ENCODE data around the gene DMBT1. TPM values are rescaled to one million over a fixed set of nuclear protein-coding genes. Genes with fewer than 3 reads are reported as not detected.

Gene DMBT1
- total and polyA plus RNA-seq, 2 donors = 0.48 to 4.8 TPM

GRCh38 chr10:122649903-122650302 lies 89.3 kb downstream of the DMBT1 start:
- Histone ChIP-seq H3K4me1 (ENCODE audit: insufficient read depth) (no peaks in the 10 kb centered on the region), H3K36me3 (ENCODE audit: insufficient read depth) (no peaks in the 10 kb centered on the region), H3K27ac (ENCODE audit: low read depth) (no peak overlapping the region), H3K4me3 (ENCODE audit: low read depth, low read length) (no peak overlapping the region)
- WGBS = 79% methylated on average over 5 of the region's 5 CpGs
- DNase-seq (ENCODE audit: extremely low spot score) = no peak

GRCh38 chr10:122650331-122650730 lies 89.8 kb downstream of the DMBT1 start:
- WGBS = 84% methylated on average over 2 of the region's 2 CpGs
- no peak overlapping the region for H3K27ac ChIP-seq (ENCODE audit: low read depth)
- DNase-seq (ENCODE audit: extremely low spot score) = no peak
- H3K4me1 ChIP-seq (ENCODE audit: insufficient read depth) = no peaks in the 10 kb centered on the region
- no peak overlapping the region for H3K4me3 ChIP-seq (ENCODE audit: low read depth, low read length)
- H3K36me3 ChIP-seq (ENCODE audit: insufficient read depth) = no peaks in the 10 kb centered on the region

- DNase-seq (ENCODE audit: extremely low spot score) = no peak
- WGBS = 84% methylated on average over 9 of the region's 9 CpGs
- Histone ChIP-seq H3K27ac (ENCODE audit: low read depth) (no peak overlapping the region), H3K36me3 (ENCODE audit: insufficient read depth) (no peaks in the 10 kb centered on the region), H3K4me3 (ENCODE audit: low read depth, low read length) (no peak overlapping the region), H3K4me1 (ENCODE audit: insufficient read depth) (no peaks in the 10 kb centered on the region)
Observed at GRCh38 chr10:122655524-122656307, 95.2 kb downstream of the DMBT1 start.

- no peak for DNase-seq (ENCODE audit: extremely low spot score)
- Histone ChIP-seq H3K4me1 (ENCODE audit: insufficient read depth) (no peaks in the 10 kb centered on the region), H3K36me3 (ENCODE audit: insufficient read depth) (no peaks in the 10 kb centered on the region), H3K4me3 (ENCODE audit: low read depth, low read length) (no peak overlapping the region), H3K27ac (ENCODE audit: low read depth) (no peak overlapping the region)
- WGBS = 46% methylated on average over 2 of the region's 2 CpGs
Observed at GRCh38 chr10:122656308-122656705, 95.8 kb downstream of the DMBT1 start.

GRCh38 chr10:122656741-122657140 lies 96.2 kb downstream of the DMBT1 start:
- no peak overlapping the region for H3K4me3 ChIP-seq (ENCODE audit: low read depth, low read length)
- H3K4me1 ChIP-seq (ENCODE audit: insufficient read depth) = no peaks in the 10 kb centered on the region
- H3K27ac ChIP-seq (ENCODE audit: low read depth) = no peak overlapping the region
- no peak for DNase-seq (ENCODE audit: extremely low spot score)
- no peaks in the 10 kb centered on the region for H3K36me3 ChIP-seq (ENCODE audit: insufficient read depth)
- 82% methylated on average over 5 of the region's 5 CpGs for WGBS

GRCh38 chr10:122657255-122657654 lies 96.7 kb downstream of the DMBT1 start:
- 68% methylated on average over 4 of the region's 4 CpGs for WGBS

GRCh38 chr10:122657729-122658128 lies 97.2 kb downstream of the DMBT1 start:
- no peak overlapping the region for H3K27ac ChIP-seq (ENCODE audit: low read depth)
- no peaks in the 10 kb centered on the region for H3K4me1 ChIP-seq (ENCODE audit: insufficient read depth)
- H3K4me3 ChIP-seq (ENCODE audit: low read depth, low read length) = no peak overlapping the region
- no peaks in the 10 kb centered on the region for H3K36me3 ChIP-seq (ENCODE audit: insufficient read depth)
- DNase-seq (ENCODE audit: extremely low spot score) = no peak
- WGBS = 45% methylated on average over 3 of the region's 3 CpGs

More at GRCh38 chr10:122657255-122657654, 96.7 kb downstream of the DMBT1 start:
- no peak overlapping the region for H3K27ac ChIP-seq (ENCODE audit: low read depth)
- no peak for DNase-seq (ENCODE audit: extremely low spot score)
- no peaks in the 10 kb centered on the region for H3K36me3 ChIP-seq (ENCODE audit: insufficient read depth)
- no peak overlapping the region for H3K4me3 ChIP-seq (ENCODE audit: low read depth, low read length)
- H3K4me1 ChIP-seq (ENCODE audit: insufficient read depth) = no peaks in the 10 kb centered on the region

GRCh38 chr10:122658356-122659049 lies 97.9 kb downstream of the DMBT1 start:
- H3K27ac ChIP-seq (ENCODE audit: low read depth) = no peak overlapping the region
- H3K36me3 ChIP-seq (ENCODE audit: insufficient read depth) = no peaks in the 10 kb centered on the region
- DNase-seq (ENCODE audit: extremely low spot score) = no peak
- H3K4me3 ChIP-seq (ENCODE audit: low read depth, low read length) = no peak overlapping the region
- H3K4me1 ChIP-seq (ENCODE audit: insufficient read depth) = no peaks in the 10 kb centered on the region
- WGBS = 81% methylated on average over 8 of the region's 8 CpGs

GRCh38 chr10:122659126-122659525 lies 98.6 kb downstream of the DMBT1 start:
- DNase-seq (ENCODE audit: extremely low spot score) = no peak
- H3K27ac ChIP-seq (ENCODE audit: low read depth) = no peak overlapping the region
- H3K4me3 ChIP-seq (ENCODE audit: low read depth, low read length) = no peak overlapping the region
- H3K36me3 ChIP-seq (ENCODE audit: insufficient read depth) = no peaks in the 10 kb centered on the region
- WGBS = 63% methylated on average over 6 of the region's 6 CpGs
- H3K4me1 ChIP-seq (ENCODE audit: insufficient read depth) = no peaks in the 10 kb centered on the region

GRCh38 chr10:122659651-122660050 lies 99.1 kb downstream of the DMBT1 start:
- no peaks in the 10 kb centered on the region for H3K4me1 ChIP-seq (ENCODE audit: insufficient read depth)
- no peak for DNase-seq (ENCODE audit: extremely low spot score)
- H3K36me3 ChIP-seq (ENCODE audit: insufficient read depth) = no peaks in the 10 kb centered on the region
- H3K4me3 ChIP-seq (ENCODE audit: low read depth, low read length) = no peak overlapping the region
- 74% methylated on average over 7 of the region's 7 CpGs for WGBS
- H3K27ac ChIP-seq (ENCODE audit: low read depth) = no peak overlapping the region

- Histone ChIP-seq H3K36me3 (ENCODE audit: insufficient read depth) (no peaks in the 10 kb centered on the region), H3K27ac (ENCODE audit: low read depth) (no peak overlapping the region), H3K4me3 (ENCODE audit: low read depth, low read length) (no peak overlapping the region), H3K4me1 (ENCODE audit: insufficient read depth) (no peaks in the 10 kb centered on the region)
- no peak for DNase-seq (ENCODE audit: extremely low spot score)
- WGBS = 76% methylated on average over 6 of the region's 6 CpGs
Observed at GRCh38 chr10:122660696-122661095, 100.1 kb downstream of the DMBT1 start.

- no peak for DNase-seq (ENCODE audit: extremely low spot score)
- H3K4me1 ChIP-seq (ENCODE audit: insufficient read depth) = no peaks in the 10 kb centered on the region
- no peak overlapping the region for H3K27ac ChIP-seq (ENCODE audit: low read depth)
- no peak overlapping the region for H3K4me3 ChIP-seq (ENCODE audit: low read depth, low read length)
- WGBS = 69% methylated on average over 6 of the region's 6 CpGs
- H3K36me3 ChIP-seq (ENCODE audit: insufficient read depth) = no peaks in the 10 kb centered on the region
Observed at GRCh38 chr10:122662231-122662630, 101.7 kb downstream of the DMBT1 start.

- Histone ChIP-seq H3K36me3 (ENCODE audit: insufficient read depth) (no peaks in the 10 kb centered on the region), H3K27ac (ENCODE audit: low read depth) (no peak overlapping the region), H3K4me1 (ENCODE audit: insufficient read depth) (no peaks in the 10 kb centered on the region), H3K4me3 (ENCODE audit: low read depth, low read length) (no peak overlapping the region)
- DNase-seq (ENCODE audit: extremely low spot score) = no peak
- 76% methylated on average over 5 of the region's 5 CpGs for WGBS
Observed at GRCh38 chr10:122663516-122664130, 103.1 kb downstream of the DMBT1 start.

- Histone ChIP-seq H3K36me3 (ENCODE audit: insufficient read depth) (no peaks in the 10 kb centered on the region), H3K4me1 (ENCODE audit: insufficient read depth) (no peaks in the 10 kb centered on the region), H3K27ac (ENCODE audit: low read depth) (no peak overlapping the region), H3K4me3 (ENCODE audit: low read depth, low read length) (no peak overlapping the region)
- 81% methylated on average over 8 of the region's 8 CpGs for WGBS
- no peak for DNase-seq (ENCODE audit: extremely low spot score)
Observed at GRCh38 chr10:122664501-122664900, 103.9 kb downstream of the DMBT1 start.

All from urinary bladder (tissue), 4 donors.